CD4-positive, alpha-beta T cell treated with Interleukin-1 beta for 1 hour (primary cell): ENCODE results near the gene PDSS1.
A peak's percentile ranks its signal among the peaks of the same experiment; 100 is the strongest.
"Not testable (repeated sequence)": the region's sequence is repeated elsewhere in the genome, so short reads cannot be mapped to it uniquely, and the experiment has no call there.

Experiments used
- DNase-seq, 2 donors: peaks; one replicate each; pipeline ENCODE4 v3.0.0-alpha.2; 2020 to 2022

Gene PDSS1

DNA sequence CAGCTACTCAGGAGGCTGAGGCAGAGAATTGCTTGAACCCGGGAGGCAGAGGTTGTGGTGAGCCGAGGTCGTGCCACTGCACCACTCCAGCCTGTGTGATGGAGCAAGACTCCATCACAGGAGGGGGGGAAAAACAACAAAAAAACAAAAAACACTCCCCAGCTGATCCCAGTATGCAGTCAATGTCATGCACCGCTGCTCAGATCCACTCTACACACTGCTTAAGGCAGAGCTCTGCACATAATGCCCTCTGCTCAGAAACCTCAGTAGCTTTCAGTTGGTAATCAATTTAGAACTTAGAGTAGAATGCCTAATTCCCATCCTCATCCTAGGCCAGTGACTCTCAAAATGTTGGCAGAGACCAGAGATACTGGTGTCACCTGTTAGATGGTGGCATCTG, 43.9 kb downstream of the PDSS1 start:
- DNase-seq: no peak

GRCh38 chr10:26743091-26743490, 45.6 kb downstream of the PDSS1 start:
- DNase-seq: no peak

DNA sequence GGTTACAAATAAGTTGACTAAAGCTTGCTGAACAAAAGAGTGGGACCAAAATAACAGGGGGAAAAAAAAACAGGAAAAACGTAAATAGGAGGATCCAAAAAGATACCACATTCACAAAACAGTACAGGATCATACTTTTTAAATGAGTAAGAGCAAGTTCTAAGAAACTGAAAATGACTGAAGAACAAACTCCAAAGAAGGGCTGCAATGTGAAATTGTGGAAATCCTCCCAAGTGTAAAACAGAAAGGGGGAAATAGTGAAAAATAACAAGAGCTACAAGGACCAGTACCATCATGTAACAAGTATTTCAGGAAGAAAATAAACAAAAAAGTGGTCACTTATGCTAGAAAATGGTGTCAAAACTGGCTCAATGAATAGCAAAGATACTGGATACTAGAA, 46.3 kb downstream of the PDSS1 start:
- no peak for DNase-seq

DNA sequence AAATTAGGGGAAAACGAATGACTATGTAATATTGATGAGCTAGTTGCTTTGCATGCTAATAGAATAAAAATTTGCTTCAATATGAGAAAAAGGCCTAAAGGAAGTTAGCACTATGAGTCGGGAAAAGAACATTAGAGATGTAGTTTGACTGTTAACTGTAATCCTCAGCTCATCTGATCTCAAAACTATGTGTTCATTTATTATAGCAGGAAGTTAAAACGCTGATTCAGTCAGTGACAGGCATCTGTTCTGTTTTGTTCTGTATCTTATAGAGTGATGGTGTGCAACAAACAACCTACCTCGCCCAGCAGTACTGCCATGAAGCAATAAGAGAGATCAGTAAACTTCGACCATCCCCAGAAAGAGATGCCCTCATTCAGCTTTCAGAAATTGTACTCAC, 48.6 kb downstream of the PDSS1 start:
- DNase-seq: no peak

DNA sequence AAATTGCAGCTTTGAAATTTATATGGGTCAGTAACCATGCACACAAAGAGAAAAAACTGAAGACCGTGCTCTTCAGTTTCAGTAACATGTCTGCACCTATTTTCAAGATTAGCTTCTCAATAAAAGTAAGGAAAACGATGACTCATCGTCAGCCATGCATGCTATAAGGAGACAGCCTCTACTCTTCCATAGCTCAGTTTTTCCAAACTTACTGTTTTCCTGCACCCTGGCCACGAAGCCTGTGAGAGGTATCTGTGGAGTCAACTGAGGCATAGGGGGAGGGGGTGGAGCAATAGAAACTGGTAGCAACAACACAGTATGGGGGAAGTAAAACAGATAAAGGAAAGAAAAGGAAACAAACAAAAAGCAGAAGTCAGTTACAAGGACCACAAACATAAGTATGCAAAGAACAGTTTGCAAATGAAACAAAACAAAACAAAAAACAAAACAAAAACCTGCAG, 58.0 kb downstream of the PDSS1 start:
- no peak for DNase-seq

GRCh38 chr10:26759008-26759407, 61.5 kb downstream of the PDSS1 start:
- no peak for DNase-seq

DNA sequence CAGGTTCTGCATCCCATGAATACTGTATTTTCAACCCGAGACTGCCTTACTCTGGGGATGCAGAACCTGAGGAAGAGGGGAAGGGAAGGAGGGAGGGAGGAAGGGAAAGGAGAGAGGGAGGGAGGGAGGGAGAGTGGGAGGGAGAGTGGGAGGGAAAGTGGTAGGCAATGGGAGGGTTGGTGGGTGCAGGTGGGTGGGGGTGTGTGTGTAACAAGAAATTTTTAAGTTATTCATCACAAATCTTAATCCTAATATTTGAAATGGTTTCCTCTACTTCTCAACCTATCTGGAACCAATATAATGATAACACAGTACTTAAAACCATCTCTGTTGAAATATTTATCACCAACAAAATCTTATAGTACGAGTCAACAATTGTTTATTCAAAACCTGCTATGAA, 68.0 kb downstream of the PDSS1 start:
- no peak for DNase-seq

- DNase-seq: no peak
These were observed 72.6 kb downstream of the PDSS1 start for GRCh38 chr10:26770069-26770468.

GRCh38 chr10:26773633-26774032, 76.1 kb downstream of the PDSS1 start:
- DNase-seq: no peak

DNA sequence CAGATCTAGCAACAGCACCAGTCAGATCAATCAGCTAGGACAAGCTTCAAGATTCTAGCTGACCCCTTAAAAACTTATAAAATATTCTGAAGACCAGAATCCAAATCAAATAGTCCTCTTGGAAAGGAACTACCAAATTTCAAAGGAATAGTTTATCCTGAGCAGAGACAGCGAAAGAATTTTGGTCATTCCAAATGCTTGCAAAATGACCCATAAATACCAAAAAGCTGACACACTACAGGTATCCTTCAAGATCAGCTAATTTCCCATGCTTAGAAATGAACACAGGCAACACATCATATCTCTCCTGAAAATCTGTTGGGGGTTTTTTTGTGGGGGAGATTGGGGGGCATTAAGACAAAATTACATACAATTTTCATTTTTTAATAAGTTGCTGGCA, 78.8 kb downstream of the PDSS1 start:
- no peak for DNase-seq

GRCh38 chr10:26777686-26778085, 80.2 kb downstream of the PDSS1 start:
- no peak for DNase-seq

- no peak for DNase-seq
These were observed 81.8 kb downstream of the PDSS1 start for GRCh38 chr10:26779176-26779860.

DNA sequence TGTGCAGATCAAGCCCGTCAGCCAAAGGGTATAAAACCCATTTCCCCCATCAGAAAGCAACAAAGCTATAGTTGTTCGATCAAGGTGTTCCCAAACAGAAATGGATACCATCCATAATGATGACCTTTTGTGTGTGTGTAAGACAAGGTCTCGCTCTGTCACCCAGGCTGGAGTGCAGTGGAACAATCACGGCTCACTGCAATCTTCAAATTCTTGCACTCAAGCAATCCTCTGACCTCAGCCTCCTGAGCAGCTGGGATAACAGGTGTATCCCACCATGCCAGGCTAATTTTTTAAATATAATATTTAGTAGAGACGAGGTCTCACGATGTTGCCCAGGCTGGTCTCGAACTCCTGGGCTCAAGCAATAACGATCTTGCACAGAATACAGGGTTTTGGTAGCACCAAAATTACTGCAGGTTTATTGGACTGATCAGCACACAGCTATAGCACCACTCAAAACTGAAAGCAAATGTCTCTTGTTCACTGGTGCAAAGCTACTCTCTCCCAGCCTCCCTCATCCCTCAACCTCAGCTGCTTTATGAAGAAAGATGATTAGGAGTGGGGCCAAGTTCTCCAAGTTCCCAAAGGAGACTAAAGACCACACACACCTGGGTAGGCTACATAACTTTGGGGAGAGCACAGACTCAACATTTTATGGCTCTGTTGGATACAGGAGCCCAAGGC, 82.7 kb downstream of the PDSS1 start:
- no peak for DNase-seq

- peak in 1 of 2 donors; percentile 29 for DNase-seq
These were observed 83.5 kb downstream of the PDSS1 start for GRCh38 chr10:26780793-26781601.

DNA sequence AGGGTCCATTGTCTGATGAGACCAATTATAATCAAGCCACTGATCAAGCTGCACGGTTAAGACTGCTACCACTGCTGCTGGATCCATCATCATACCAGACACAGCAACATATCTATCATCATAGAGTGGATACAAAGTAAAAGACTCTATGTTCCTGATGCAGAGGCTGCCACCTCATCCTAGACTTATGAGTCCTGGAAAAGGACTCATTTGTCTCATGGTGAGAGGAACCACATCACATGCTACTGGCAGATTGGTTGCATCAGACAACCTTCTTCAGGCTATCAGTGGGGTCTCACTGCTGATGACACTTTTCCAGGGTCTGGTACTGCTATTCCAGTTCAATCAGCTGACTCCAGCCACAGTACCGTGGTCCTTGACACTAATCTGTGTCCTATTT, 84.3 kb downstream of the PDSS1 start:
- DNase-seq: no peak

DNA sequence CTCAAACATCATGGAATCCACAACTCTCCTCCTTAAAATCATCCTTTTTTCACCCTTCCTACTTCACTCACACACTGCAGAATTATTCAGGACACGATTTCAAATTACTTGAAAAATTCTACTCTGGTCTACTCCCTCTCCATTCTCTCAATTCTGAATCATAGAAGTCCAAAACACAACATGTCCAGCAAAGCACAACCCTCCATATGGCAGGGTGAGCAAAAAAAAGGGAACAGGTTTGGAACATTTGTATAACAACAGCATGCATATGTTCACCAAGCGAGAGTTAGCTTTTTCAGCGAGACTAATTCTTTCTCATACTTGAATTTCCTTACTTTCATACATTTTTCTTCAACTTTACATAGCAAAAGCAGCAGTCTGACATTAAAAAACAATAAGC, 89.9 kb downstream of the PDSS1 start:
- DNase-seq: no peak

GRCh38 chr10:26789779-26790178, 92.3 kb downstream of the PDSS1 start:
- DNase-seq: not testable (repeated sequence)

- no peak for DNase-seq
These were observed 92.9 kb downstream of the PDSS1 start for GRCh38 chr10:26790221-26790995.

DNA sequence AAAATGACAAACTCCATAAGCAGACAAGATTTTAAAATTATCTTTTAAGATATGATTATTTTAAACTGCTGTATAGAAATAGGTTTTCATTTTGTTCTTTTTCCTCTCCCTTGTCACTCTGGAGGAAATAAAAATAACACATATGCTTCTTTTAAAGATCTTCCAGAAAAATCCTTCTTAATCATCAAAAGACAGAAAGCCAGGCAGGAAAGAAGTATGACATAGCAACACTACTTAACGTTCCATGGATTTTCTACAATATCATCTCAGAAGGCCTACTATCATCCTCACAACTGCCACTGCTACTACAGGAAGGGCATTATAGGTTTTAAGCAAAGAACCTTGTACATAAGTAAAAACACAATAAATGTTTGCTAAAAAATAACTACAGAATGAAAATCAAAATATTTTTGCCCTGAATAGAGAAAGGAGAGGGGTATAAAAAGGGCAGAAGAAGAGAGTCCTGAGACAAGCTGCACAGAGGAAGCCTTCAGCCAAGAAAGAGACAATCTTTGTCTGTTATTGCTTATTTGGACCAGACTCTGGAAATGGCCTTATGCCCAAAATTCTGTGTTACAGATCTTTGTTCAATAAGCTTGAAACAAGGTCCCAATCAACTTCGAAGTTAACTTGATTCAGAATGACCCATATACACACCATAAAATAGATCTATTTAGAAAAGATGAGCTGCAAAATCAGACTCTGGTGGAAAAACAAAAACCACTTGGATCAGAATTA, 95.4 kb downstream of the PDSS1 start:
- no peak for DNase-seq
